Measurements from ENCODE around the gene GALC. TPM values are rescaled to one million over a fixed set of nuclear protein-coding genes. Genes with fewer than 3 reads are reported as not detected.

The GALC gene
- polyA plus RNA-seq, 1 experiment: 8.2 TPM

DNA sequence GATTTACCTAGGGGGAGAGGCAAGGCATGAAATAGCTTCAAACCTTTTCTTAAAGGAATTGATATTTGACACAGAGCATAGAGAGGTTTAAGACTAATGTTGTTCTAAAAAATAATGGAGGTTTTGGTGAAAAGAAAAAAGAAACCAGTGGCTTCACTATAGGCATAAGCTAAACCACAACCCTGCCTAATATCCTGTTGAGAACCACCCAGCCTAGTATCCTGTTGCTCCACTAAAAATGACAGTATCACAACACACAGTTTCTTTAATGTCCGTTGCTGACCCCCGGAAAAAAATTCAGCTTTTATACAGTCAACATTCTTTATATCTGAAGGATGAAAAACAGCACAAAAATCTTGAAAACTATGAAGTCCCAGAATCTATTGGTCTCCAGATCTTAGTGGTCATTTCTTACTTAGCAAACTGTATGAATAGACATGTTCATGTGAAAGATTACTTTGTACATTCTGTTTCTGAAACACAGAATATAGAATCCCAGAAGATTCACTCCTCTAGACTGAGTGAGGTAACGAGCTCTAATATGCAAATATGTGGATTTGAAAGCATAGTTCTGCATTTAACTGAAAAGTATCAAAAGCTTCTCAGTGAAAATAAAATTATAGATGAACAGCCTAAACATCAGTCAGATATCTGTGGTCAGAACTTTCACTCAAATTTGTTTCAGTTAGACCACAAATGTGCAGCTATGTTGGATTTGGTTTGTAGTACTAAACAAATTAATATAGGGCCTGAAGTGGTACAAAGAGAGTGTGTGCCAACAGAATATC lies 40.5 kb downstream of the GALC start:
- H3K36me3 ChIP-seq (ENCODE audit: control insufficient read depth, insufficient read depth, low read length): no peaks in the 10 kb centered on the region
- TF ChIP-seq, protein P1, sequence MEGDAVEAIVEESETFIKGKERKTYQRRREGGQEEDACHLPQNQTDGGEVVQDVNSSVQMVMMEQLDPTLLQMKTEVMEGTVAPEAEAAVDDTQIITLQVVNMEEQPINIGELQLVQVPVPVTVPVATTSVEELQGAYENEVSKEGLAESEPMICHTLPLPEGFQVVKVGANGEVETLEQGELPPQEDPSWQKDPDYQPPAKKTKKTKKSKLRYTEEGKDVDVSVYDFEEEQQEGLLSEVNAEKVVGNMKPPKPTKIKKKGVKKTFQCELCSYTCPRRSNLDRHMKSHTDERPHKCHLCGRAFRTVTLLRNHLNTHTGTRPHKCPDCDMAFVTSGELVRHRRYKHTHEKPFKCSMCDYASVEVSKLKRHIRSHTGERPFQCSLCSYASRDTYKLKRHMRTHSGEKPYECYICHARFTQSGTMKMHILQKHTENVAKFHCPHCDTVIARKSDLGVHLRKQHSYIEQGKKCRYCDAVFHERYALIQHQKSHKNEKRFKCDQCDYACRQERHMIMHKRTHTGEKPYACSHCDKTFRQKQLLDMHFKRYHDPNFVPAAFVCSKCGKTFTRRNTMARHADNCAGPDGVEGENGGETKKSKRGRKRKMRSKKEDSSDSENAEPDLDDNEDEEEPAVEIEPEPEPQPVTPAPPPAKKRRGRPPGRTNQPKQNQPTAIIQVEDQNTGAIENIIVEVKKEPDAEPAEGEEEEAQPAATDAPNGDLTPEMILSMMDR (IDR thresholded peaks at IDR 0.05; ENCODE audit: insufficient read depth, low read depth, low read length): no peak
- no peak for DNase-seq (ENCODE audit: low read depth)
- no peak overlapping the region for H3K4me3 ChIP-seq (ENCODE audit: low read depth, low read length)
- no peaks in the 10 kb centered on the region for H3K27me3 ChIP-seq (ENCODE audit: control insufficient read depth, insufficient read depth, low read length)
- ChIA-PET CTCF (interaction anchor here (0.7 to 1.6 kb wide), 3 partner anchors 10 to 430 kb away, joined by 3 to 4 read pairs (median 3); no protein-coding TSS in a partner anchor), POLR2A (no interaction called here)

DNA sequence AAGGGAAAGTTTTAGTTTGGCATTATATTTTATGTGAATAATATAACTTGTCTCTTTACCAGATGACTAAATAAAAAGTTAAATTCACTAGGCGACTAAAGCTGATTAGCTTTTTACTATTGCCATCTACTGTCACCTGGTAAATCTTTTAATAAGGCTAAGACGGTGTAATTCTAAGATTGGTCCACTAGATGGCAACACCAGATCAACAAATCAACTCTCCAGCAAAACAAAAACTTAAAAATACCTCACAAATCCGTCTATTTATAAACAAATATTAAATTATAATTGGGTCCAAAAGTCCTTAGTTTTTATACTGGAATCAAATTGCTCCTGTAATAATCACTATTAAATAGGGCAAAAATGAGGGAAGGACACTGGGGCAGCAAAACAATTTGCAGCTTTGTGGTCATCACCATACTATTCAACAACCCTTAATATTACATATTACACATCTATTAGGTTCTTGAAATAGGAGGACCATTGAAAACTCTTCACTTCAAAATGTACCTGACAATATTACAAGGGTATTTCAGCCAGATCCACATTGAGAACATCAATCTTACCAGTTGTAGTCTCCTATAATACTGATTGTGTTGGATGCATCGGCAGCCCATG lies 47.9 kb downstream of the GALC start:
- TF ChIP-seq, protein P1 (IDR thresholded peaks at IDR 0.05; ENCODE audit: insufficient read depth, low read depth, low read length): peak; percentile 63
- Histone ChIP-seq H3K27me3 (ENCODE audit: control insufficient read depth, insufficient read depth, low read length) (no peaks in the 10 kb centered on the region), H3K4me3 (ENCODE audit: low read depth, low read length) (no peak overlapping the region), H3K36me3 (ENCODE audit: control insufficient read depth, insufficient read depth, low read length) (peaks cover 2% of the 10 kb centered on the region; the same call in 1 of the 2 replicates)
- POLR2A ChIA-PET: no interaction called here
- CTCF ChIA-PET: interaction anchor here (0.7 to 2.9 kb wide), 23 partner anchors 8 to 435 kb away, joined by 3 to 18 read pairs (median 4); partner anchors contain the start of gene GALC
- DNase-seq (ENCODE audit: low read depth): peak; percentile 9

DNA sequence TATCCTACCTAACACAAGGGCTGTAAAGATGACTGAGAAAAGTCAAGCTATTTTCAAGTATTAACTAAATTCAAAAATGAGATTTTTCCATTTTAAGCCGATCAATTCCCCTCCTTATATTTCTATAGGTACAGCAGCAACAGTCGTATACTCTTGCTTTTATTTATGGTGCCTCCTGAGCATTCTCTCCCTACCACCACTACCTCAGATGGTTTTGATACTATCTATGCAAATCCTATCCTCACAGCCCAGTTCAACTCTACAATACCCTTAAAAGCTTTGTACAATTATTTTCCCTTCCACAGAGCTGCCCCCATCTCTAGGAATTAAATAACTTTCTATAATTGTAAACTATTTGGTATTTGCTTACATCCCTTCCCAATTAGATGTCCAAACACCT lies 52.1 kb downstream of the GALC start:
- TF ChIP-seq, protein P1 (IDR thresholded peaks at IDR 0.05; ENCODE audit: insufficient read depth, low read depth, low read length): no peak
- no peak for DNase-seq (ENCODE audit: low read depth)
- H3K36me3 ChIP-seq (ENCODE audit: control insufficient read depth, insufficient read depth, low read length): 0 out of 2 replicates have a peak, but pooled peaks cover 1% of the 10 kb centered on the region
- CTCF ChIA-PET: no interaction called here
- H3K4me3 ChIP-seq (ENCODE audit: low read depth, low read length): no peak overlapping the region
- POLR2A ChIA-PET: no interaction called here
- H3K27me3 ChIP-seq (ENCODE audit: control insufficient read depth, insufficient read depth, low read length): no peaks in the 10 kb centered on the region

DNA sequence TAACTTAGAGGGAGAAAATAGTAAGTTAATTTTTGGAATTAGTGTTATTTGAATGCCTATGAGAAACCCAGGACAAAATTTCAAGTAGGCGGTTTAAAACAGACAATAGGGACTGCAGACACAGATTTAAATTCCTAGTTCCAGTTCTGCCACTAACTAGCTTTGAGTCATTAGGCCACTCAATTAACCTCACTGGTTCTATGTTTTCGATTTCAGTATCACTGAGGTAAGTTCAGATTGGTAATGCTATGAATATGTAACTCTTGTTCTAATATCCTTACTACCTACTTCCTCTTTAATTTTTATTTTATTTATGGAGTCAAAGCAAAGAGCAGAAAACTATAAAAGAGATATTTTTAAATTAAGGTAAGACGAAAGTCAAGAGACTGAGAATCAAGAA lies 52.6 kb downstream of the GALC start:
- CTCF ChIA-PET: no interaction called here

GRCh38 chr14:87935886-87936285 lies 57.1 kb downstream of the GALC start:
- no peak for DNase-seq (ENCODE audit: low read depth)
- TF ChIP-seq, protein P1 (IDR thresholded peaks at IDR 0.05; ENCODE audit: insufficient read depth, low read depth, low read length): no peak
- H3K4me3 ChIP-seq (ENCODE audit: low read depth, low read length): no peak overlapping the region
- ChIA-PET CTCF (interaction anchor here (1.4 to 4.2 kb wide), 2 partner anchors 9 to 59 kb away, joined by 3 to 18 read pairs; no protein-coding TSS in a partner anchor), POLR2A (no interaction called here)
- 0 out of 2 replicates have a peak, but pooled peaks cover 1% of the 10 kb centered on the region for H3K36me3 ChIP-seq (ENCODE audit: control insufficient read depth, insufficient read depth, low read length)
- no peaks in the 10 kb centered on the region for H3K27me3 ChIP-seq (ENCODE audit: control insufficient read depth, insufficient read depth, low read length)

More for the DNA sequence above, 52.6 kb downstream of the GALC start:
- Histone ChIP-seq H3K4me3 (ENCODE audit: low read depth, low read length) (no peak overlapping the region), H3K36me3 (ENCODE audit: control insufficient read depth, insufficient read depth, low read length) (0 out of 2 replicates have a peak, but pooled peaks cover 1% of the 10 kb centered on the region), H3K27me3 (ENCODE audit: control insufficient read depth, insufficient read depth, low read length) (no peaks in the 10 kb centered on the region)
- DNase-seq (ENCODE audit: low read depth): no peak
- POLR2A ChIA-PET: no interaction called here
- TF ChIP-seq, protein P1 (IDR thresholded peaks at IDR 0.05; ENCODE audit: insufficient read depth, low read depth, low read length): no peak

Data from BJ (cell line).